Panc1 (cell line): ENCODE results near the gene VAC14. TPM values are rescaled to one million over a fixed set of nuclear protein-coding genes. Genes with fewer than 3 reads are reported as not detected.

Experiments
- ATAC-seq: fragments of 200-7000 bp; cut with Tn5 transposase; 2 replicates; pipeline ENCODE4 v1.9.1; 2020; ENCODE audit warnings: mild to moderate bottlenecking, moderate library complexity
- BruUV-seq: library from RNA; stranded (reverse); fragments of 400-500 nt; replicated peaks from 2 replicates; lab custom pipeline; 2021; lab: Mats Ljungman, UMichigan
- CTCF ChIA-PET: fragments of 300-600 bp; sonication (Branson Sonifier 250); formaldehyde crosslinking; loops from one replicate; lab custom pipeline; 2022; ENCODE audit warnings: antibody characterized with exemption; lab: Charles Lee
- POLR2A ChIA-PET: fragments of 300-600 bp; sonication (Branson Sonifier 250); formaldehyde crosslinking; loops from one replicate; lab custom pipeline; 2022; ENCODE audit warnings: antibody characterized with exemption; lab: Charles Lee
- DNase-seq: peaks from one replicate; pipeline ENCODE4 v3.0.0-alpha.2; 2010; ENCODE audit warnings: low read depth, low spot score
- H3K27ac ChIP-seq: 2 replicates; pipeline ENCODE4 v1.5.1; 2011; ENCODE audit warnings: mild to moderate bottlenecking, low read length, inconsistent platforms
- H3K27me3 ChIP-seq: fragments of 200-500 bp; sonication (Bioruptor generic); 2 replicates; pipeline ENCODE4 v1.6.0; 2014; ENCODE audit warnings: low read length, inconsistent platforms; ENCODE audit not compliant: control insufficient read depth, insufficient read depth
- H3K36me3 ChIP-seq: fragments of 200-500 bp; sonication (Bioruptor generic); 2 replicates; pipeline ENCODE4 v1.5.1; 2014; ENCODE audit warnings: inconsistent platforms, mild to moderate bottlenecking, low read length, moderate library complexity; ENCODE audit not compliant: control insufficient read depth, insufficient read depth
- H3K4me1 ChIP-seq: 2 replicates; pipeline ENCODE4 v1.5.1; 2011; ENCODE audit warnings: inconsistent platforms, mild to moderate bottlenecking, low read length, moderate library complexity; ENCODE audit not compliant: control insufficient read depth, insufficient read depth
- H3K4me3 ChIP-seq, 2 experiments: 2 replicates each; pipeline ENCODE4 v1.5.1; 2011 to 2012; ENCODE audit warnings: low read depth in 2 of 2, low read length in 2 of 2, mild to moderate bottlenecking in 2 of 2, inconsistent platforms in 1 of 2, moderate library complexity in 1 of 2
- H3K9me3 ChIP-seq: fragments of 200-500 bp; sonication (Bioruptor generic); 2 replicates; pipeline ENCODE4 v1.5.1; 2014; ENCODE audit warnings: low read depth, mild to moderate bottlenecking, inconsistent platforms, low read length, moderate library complexity; ENCODE audit not compliant: control insufficient read depth, insufficient read depth
- POLR2AphosphoS5 ChIP-seq: IDR thresholded peaks from 2 replicates; pipeline ENCODE4 v1.6.1; 2012; ENCODE audit warnings: mild to moderate bottlenecking, low read depth, low read length, moderate library complexity
- REST ChIP-seq, 2 experiments: IDR thresholded peaks; 2 replicates each; pipeline ENCODE4 v1.6.1; 2011 to 2012; ENCODE audit warnings: low read depth in 2 of 2, control low read depth in 1 of 2, low read length in 1 of 2, mild to moderate bottlenecking in 1 of 2, moderate library complexity in 1 of 2; ENCODE audit not compliant: insufficient read depth in 1 of 2
- SIN3A ChIP-seq: IDR thresholded peaks from 2 replicates; pipeline ENCODE4 v1.6.1; 2012; ENCODE audit warnings: low read depth, mild to moderate bottlenecking, low read length, moderate library complexity, borderline replicate concordance; ENCODE audit not compliant: insufficient read depth
- TCF7L2 ChIP-seq: IDR thresholded peaks from 2 replicates; pipeline ENCODE4 v1.6.1; 2011; ENCODE audit warnings: mild to moderate bottlenecking, low read depth, low read length, inconsistent platforms
- in situ Hi-C: cut with HindIII; loops from 2 replicates; pipeline ENCODE4 v1.10.0; 2016; ENCODE audit warnings: low sequenced_read_pairs, low pct_unique_long_range_greater_than_20kb
- intact Hi-C: fragments of 100-400 bp; cut with micrococcal nuclease; formaldehyde crosslinking; loops from one replicate; pipeline ENCODE4 v1.10.0; 2022; ENCODE audit not compliant: unreplicated experiment
- total RNA-seq: library from RNA; stranded (reverse); gene quantifications from one replicate; pipeline ENCODE4 v1.2.1, GENCODE V29; 2021; ENCODE audit not compliant: unreplicated experiment
- TF ChIP-seq, protein P1 (sequence below): fragments of 450-650 bp; IDR thresholded peaks from 2 replicates; pipeline ENCODE4 v1.5.1; 2017; ENCODE audit warnings: mild to moderate bottlenecking

Gene VAC14
- total RNA-seq, 1 experiment from 2014 or later: 37.9 TPM

GRCh38 chr16:70803319-70803718 is 2.4 kb upstream of the VAC14 start:
- Histone ChIP-seq H3K4me1 (peaks cover 10% of the 10 kb centered on the region), H3K27me3 (no peaks in the 10 kb centered on the region; the same call in 1 of the 2 replicates), H3K4me3 (no peak overlapping the region), H3K9me3 (no peaks in the 10 kb centered on the region; the same call in 1 of the 2 replicates), H3K27ac (no peak overlapping the region), H3K36me3 (no peaks in the 10 kb centered on the region; the same call in 1 of the 2 replicates)
- in situ Hi-C loops (no loop called here), intact Hi-C loops (no loop called here)
- ChIA-PET CTCF (no interaction called here), POLR2A (no interaction called here)
- BruUV-seq: no TSS peak
- DNase-seq (no peak), ATAC-seq (no peak)
- TF ChIP-seq POLR2AphosphoS5 (no peak), TCF7L2 (no peak), REST (IDR thresholded peaks at IDR 0.05; ENCODE audit: insufficient read depth in 1 of 2, low read depth in 2 of 2, low read length in 1 of 2) (no peak), SIN3A (no peak)
- TF ChIP-seq, protein P1, sequence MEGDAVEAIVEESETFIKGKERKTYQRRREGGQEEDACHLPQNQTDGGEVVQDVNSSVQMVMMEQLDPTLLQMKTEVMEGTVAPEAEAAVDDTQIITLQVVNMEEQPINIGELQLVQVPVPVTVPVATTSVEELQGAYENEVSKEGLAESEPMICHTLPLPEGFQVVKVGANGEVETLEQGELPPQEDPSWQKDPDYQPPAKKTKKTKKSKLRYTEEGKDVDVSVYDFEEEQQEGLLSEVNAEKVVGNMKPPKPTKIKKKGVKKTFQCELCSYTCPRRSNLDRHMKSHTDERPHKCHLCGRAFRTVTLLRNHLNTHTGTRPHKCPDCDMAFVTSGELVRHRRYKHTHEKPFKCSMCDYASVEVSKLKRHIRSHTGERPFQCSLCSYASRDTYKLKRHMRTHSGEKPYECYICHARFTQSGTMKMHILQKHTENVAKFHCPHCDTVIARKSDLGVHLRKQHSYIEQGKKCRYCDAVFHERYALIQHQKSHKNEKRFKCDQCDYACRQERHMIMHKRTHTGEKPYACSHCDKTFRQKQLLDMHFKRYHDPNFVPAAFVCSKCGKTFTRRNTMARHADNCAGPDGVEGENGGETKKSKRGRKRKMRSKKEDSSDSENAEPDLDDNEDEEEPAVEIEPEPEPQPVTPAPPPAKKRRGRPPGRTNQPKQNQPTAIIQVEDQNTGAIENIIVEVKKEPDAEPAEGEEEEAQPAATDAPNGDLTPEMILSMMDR: no peak

GRCh38 chr16:70801611-70802010 is 653 bp upstream of the VAC14 start:
- in situ Hi-C loops (no loop called here), intact Hi-C loops (no loop called here)
- H3K27me3 ChIP-seq: no peaks in the 10 kb centered on the region
- DNase-seq: no peak
- H3K27ac ChIP-seq: no peak overlapping the region
- CTCF ChIA-PET: no interaction called here
- no peak for ATAC-seq
- H3K4me1 ChIP-seq: peaks cover 10% of the 10 kb centered on the region
- H3K9me3 ChIP-seq: no peaks in the 10 kb centered on the region; the same call in 1 of the 2 replicates
- POLR2A ChIA-PET: interaction anchor here (0.6 kb wide), 1 partner anchor 104 kb away, joined by 3 read pairs; no protein-coding TSS in a partner anchor
- peak overlapping the region; percentile 83 to 98; a peak in 3 of 4 replicates for H3K4me3 ChIP-seq
- H3K36me3 ChIP-seq: no peaks in the 10 kb centered on the region; the same call in 1 of the 2 replicates
- TF ChIP-seq REST (IDR thresholded peaks at IDR 0.05; ENCODE audit: insufficient read depth in 1 of 2, low read depth in 2 of 2, low read length in 1 of 2) (no peak), TCF7L2 (no peak), POLR2AphosphoS5 (no peak), SIN3A (no peak)
- TF ChIP-seq, protein P1: no peak
- BruUV-seq: no TSS peak
